C4-2B (cell line): Measurements from ENCODE around the gene CRAT.

Experiments
- ZFX ChIP-seq: fragments of 450-650 bp; IDR thresholded peaks from 2 replicates; pipeline ENCODE4 v1.6.1; 2017
- TF ChIP-seq, protein P1 (sequence below): fragments of 450-650 bp; conservative IDR thresholded peaks from 2 replicates; pipeline ENCODE4 v1.5.1; 2017; ENCODE audit warnings: mild to moderate bottlenecking

GRCh38 chr9:129098328-129098727 is 12.3 kb downstream of the CRAT start:
- TF ChIP-seq, protein P1, sequence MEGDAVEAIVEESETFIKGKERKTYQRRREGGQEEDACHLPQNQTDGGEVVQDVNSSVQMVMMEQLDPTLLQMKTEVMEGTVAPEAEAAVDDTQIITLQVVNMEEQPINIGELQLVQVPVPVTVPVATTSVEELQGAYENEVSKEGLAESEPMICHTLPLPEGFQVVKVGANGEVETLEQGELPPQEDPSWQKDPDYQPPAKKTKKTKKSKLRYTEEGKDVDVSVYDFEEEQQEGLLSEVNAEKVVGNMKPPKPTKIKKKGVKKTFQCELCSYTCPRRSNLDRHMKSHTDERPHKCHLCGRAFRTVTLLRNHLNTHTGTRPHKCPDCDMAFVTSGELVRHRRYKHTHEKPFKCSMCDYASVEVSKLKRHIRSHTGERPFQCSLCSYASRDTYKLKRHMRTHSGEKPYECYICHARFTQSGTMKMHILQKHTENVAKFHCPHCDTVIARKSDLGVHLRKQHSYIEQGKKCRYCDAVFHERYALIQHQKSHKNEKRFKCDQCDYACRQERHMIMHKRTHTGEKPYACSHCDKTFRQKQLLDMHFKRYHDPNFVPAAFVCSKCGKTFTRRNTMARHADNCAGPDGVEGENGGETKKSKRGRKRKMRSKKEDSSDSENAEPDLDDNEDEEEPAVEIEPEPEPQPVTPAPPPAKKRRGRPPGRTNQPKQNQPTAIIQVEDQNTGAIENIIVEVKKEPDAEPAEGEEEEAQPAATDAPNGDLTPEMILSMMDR, result no peak
- no peak for TF ChIP-seq ZFX
